Mesothelial cell of epicardium (in vitro differentiated cells): ENCODE data around the gene EPX. TPM values are rescaled to one million over a fixed set of nuclear protein-coding genes. Genes with fewer than 3 reads are reported as not detected.
"Not testable (repeated sequence)": the region's sequence is repeated elsewhere in the genome, so short reads cannot be mapped to it uniquely, and the experiment has no call there.

ENCODE experiments used
- DNase-seq, 2 experiments: peaks; one replicate each; pipeline ENCODE4 v3.0.0; 2021; ENCODE audit warnings: low spot score in 2 of 2; ENCODE audit not compliant: unreplicated experiment in 2 of 2
- H3K27ac Mint-ChIP-seq: 2 replicates; pipeline ENCODE4 v1.8.0; 2021; ENCODE audit warnings: mixed read lengths
- H3K27me3 Mint-ChIP-seq: 2 replicates; pipeline ENCODE4 v1.8.0; 2021; ENCODE audit warnings: low read depth, mixed read lengths
- H3K36me3 Mint-ChIP-seq: 2 replicates; pipeline ENCODE4 v1.8.0; 2021; ENCODE audit warnings: mixed read lengths
- H3K4me1 Mint-ChIP-seq: 2 replicates; pipeline ENCODE4 v1.8.0; 2021; ENCODE audit warnings: mixed read lengths
- H3K4me3 Mint-ChIP-seq: 2 replicates; pipeline ENCODE4 v1.8.0; 2021; ENCODE audit warnings: mild to moderate bottlenecking, moderate library complexity, mixed read lengths
- H3K9me3 Mint-ChIP-seq: 2 replicates; pipeline ENCODE4 v1.8.0; 2021; ENCODE audit warnings: mixed read lengths
- CTCF ChIP-seq: fragments of 200-600 bp; sonication (generic); IDR thresholded peaks from one replicate; pipeline ENCODE4 v1.5.0; 2021; ENCODE audit warnings: antibody characterized with exemption; ENCODE audit not compliant: unreplicated experiment
- total RNA-seq: library from RNA; stranded (reverse); gene quantifications from 3 replicates; pipeline ENCODE4 v1.2.1, GENCODE V29; 2021

Gene EPX
- total RNA-seq = not detected in 3 replicates

DNA sequence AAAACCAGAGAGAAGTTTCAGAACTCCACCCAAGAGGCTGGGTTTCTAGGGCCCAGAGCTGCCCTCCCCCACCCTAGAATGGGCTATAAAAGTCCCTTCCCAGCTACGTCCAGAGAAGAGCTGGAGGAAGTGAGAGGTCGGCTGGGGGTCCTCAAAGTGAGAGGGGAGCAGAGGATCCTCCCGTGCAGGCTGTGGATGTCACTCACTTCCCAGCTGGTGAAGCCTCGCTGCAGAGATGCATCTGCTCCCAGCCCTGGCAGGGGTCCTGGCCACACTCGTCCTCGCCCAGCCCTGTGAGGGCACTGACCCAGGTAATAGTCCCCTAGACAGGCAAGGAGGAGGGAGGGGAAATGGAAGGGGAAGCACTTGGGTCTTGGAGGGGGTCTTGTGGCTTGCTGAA is at the start of gene EPX:
TSS of gene EPX (plus strand) at position 115 of the 400 bp plus-strand sequence. CDS start at position 236, 121 bp downstream.
- no peak for DNase-seq
- Mint-ChIP-seq H3K27ac (no peak within 1 kb of the TSS), H3K36me3 (no peaks in the 10 kb centered on the region), H3K4me3 (no peak within 1 kb of the TSS), H3K9me3 (no peaks in the 10 kb centered on the region), H3K27me3 (peaks cover 80% of the 10 kb centered on the region), H3K4me1 (peaks cover 3% of the 10 kb centered on the region)
- no peak for TF ChIP-seq CTCF

DNA sequence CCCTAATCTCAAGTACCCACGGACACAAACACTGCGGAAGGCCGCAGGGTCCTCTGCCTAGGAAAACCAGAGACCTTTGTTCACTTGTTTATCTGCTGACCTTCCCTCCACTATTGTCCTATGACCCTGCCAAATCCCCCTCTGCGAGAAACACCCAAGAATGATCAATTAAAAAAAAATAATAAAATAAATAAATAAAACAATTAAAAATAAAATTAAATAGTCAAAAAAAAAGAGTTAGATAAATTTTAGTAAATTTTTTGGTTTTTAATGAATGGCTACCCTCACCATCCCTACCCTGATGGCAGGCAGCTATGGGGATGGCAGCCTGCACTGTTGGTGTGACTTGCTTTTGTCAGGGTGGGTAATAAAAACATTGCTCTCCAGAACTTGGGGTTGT is 49.2 kb upstream of the EPX start:
- not testable (repeated sequence) for H3K4me1 Mint-ChIP-seq, H3K36me3 Mint-ChIP-seq, H3K4me3 Mint-ChIP-seq, H3K27ac Mint-ChIP-seq, DNase-seq
- Mint-ChIP-seq H3K9me3 (peaks cover 33% of the 10 kb centered on the region), H3K27me3 (peaks cover 48% of the 10 kb centered on the region)

- Mint-ChIP-seq H3K4me1 (no peaks in the 10 kb centered on the region), H3K9me3 (peaks cover 33% of the 10 kb centered on the region), H3K36me3 (no peaks in the 10 kb centered on the region), H3K27me3 (peaks cover 48% of the 10 kb centered on the region), H3K4me3 (no peak overlapping the region), H3K27ac (no peak overlapping the region)
- no peak for TF ChIP-seq CTCF
- no peak for DNase-seq
Measured at GRCh38 chr17:58144801-58145200, 47.7 kb upstream of the EPX start.

DNA sequence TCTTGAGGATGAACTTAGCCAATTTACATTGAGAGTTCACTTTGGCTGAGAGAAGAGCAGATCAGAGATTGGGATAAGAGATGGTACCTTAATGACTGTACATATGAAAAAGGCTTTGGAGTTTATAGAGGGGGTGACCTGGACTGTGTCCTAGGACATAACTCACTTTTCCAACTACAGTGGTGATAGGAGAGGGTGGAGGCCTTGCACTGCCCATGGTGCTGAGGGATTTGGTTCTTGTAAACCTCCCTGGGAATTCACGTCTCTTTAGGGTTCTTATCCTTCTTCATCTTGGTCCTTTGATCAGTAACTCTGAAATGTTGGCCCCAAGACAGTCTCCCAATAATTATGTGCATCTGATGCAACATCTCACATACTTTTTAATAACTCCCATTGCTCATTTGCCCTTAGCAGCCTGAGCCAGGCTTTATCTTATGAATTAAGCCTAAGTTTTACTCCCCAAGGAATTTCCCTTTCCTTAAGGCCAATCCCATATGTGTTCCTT is 44.5 kb upstream of the EPX start, which contains the start of gene OR4D1:
TSS of gene OR4D1 (plus strand) at position 455 of the 505 bp plus-strand sequence. CDS start 6,770 bp downstream, outside the sequence.
- H3K4me3 Mint-ChIP-seq = no peak within 1 kb of the TSS
- TF ChIP-seq CTCF = no peak
- no peaks in the 10 kb centered on the region for H3K36me3 Mint-ChIP-seq
- H3K27ac Mint-ChIP-seq = no peak within 1 kb of the TSS
- peaks cover 67% of the 10 kb centered on the region for H3K27me3 Mint-ChIP-seq
- no peaks in the 10 kb centered on the region for H3K4me1 Mint-ChIP-seq
- DNase-seq = no peak
- H3K9me3 Mint-ChIP-seq = peaks cover 30% of the 10 kb centered on the region

- Mint-ChIP-seq H3K27me3 (peaks cover 73% of the 10 kb centered on the region), H3K9me3 (peaks cover 29% of the 10 kb centered on the region)
Measured at GRCh38 chr17:58148609-58149008, 43.9 kb upstream of the EPX start.

GRCh38 chr17:58150394-58150793 is 42.1 kb upstream of the EPX start:
- no peak overlapping the region for H3K4me3 Mint-ChIP-seq
- H3K9me3 Mint-ChIP-seq = peaks cover 12% of the 10 kb centered on the region
- no peak overlapping the region for H3K27ac Mint-ChIP-seq
- H3K4me1 Mint-ChIP-seq = no peaks in the 10 kb centered on the region
- no peaks in the 10 kb centered on the region for H3K36me3 Mint-ChIP-seq
- no peak for DNase-seq
- TF ChIP-seq CTCF = no peak
- peaks cover 87% of the 10 kb centered on the region for H3K27me3 Mint-ChIP-seq

More at GRCh38 chr17:58148609-58149008, 43.9 kb upstream of the EPX start:
- H3K36me3 Mint-ChIP-seq = no peaks in the 10 kb centered on the region
- no peak overlapping the region for H3K4me3 Mint-ChIP-seq
- H3K27ac Mint-ChIP-seq = no peak overlapping the region
- H3K4me1 Mint-ChIP-seq = no peaks in the 10 kb centered on the region
- no peak for TF ChIP-seq CTCF
- DNase-seq = no peak
